ENCODE measurements around the gene AGBL4. TPM values are rescaled to one million over a fixed set of nuclear protein-coding genes. Genes with fewer than 3 reads are reported as not detected.

Gene AGBL4
- total and polyA plus RNA-seq, 2 of the 13 experiments (the other 11 are each of a cell fraction or from before 2014, with no cell fraction given): not detected

- TF ChIP-seq TCF12 (IDR thresholded peaks at IDR 0.05) (no peak), TCF12 (CRISPR knock-in tag; IDR thresholded peaks at IDR 0.05) (no peak), ZNF576 (CRISPR knock-in tag; IDR thresholded peaks at IDR 0.05) (no peak), FOXP1 (IDR thresholded peaks at IDR 0.05) (no peak), FOXP1 (CRISPR knock-in tag; IDR thresholded peaks at IDR 0.05) (no peak), ZNF354B (CRISPR knock-in tag; IDR thresholded peaks at IDR 0.05) (no peak), ZSCAN31 (CRISPR knock-in tag; IDR thresholded peaks at IDR 0.05; ENCODE audit: low read depth) (no peak), ARNT2 (CRISPR knock-in tag; IDR thresholded peaks at IDR 0.05; ENCODE audit: low read depth) (no peak), CREM (IDR thresholded peaks at IDR 0.05) (no peak), CREM (CRISPR knock-in tag; IDR thresholded peaks at IDR 0.05) (no peak)
Observed at GRCh38 chr1:49526672-49527071, 497.1 kb downstream of the AGBL4 start (continued).

- BruUV-seq (replicated peaks): no TSS peak
- DNase-seq (ENCODE audit: low spot score): no peak
- no peaks in the 10 kb centered on the region for H3K79me2 ChIP-seq (ENCODE audit: insufficient read depth, low read length)
- CTCF ChIA-PET (ENCODE audit: low intra/inter-chr PET ratio, low total read pairs): no interaction called here
- in situ Hi-C loops (cut with HindIII; ENCODE audit: extremely low pct_ligation_motif_present, low pct_unique_long_range_greater_than_20kb) (no loop called here), intact Hi-C loops (cut with micrococcal nuclease; ENCODE audit: unreplicated experiment) (no loop called here)
- H3K4me3 ChIP-seq (replicated peaks in 1 of 3; ENCODE audit: insufficient read depth in 1 of 3, low read depth in 2 of 3, low read length in 3 of 3): no peak overlapping the region
- WGBS (ENCODE audit: low lambda C conversion rate): 40% methylated on average over 1 of the region's 1 CpG
- TF ChIP-seq CREB1 (IDR thresholded peaks at IDR 0.05) (peak; percentile 67), CREB1 (CRISPR knock-in tag; IDR thresholded peaks at IDR 0.05) (no peak), PCBP1 (IDR thresholded peaks at IDR 0.05; ENCODE audit: borderline replicate concordance, low read depth, low read length) (no peak), ZIK1 (CRISPR knock-in tag; IDR thresholded peaks at IDR 0.05; ENCODE audit: borderline replicate concordance, low read depth) (no peak)
- TF ChIP-seq, protein P1, sequence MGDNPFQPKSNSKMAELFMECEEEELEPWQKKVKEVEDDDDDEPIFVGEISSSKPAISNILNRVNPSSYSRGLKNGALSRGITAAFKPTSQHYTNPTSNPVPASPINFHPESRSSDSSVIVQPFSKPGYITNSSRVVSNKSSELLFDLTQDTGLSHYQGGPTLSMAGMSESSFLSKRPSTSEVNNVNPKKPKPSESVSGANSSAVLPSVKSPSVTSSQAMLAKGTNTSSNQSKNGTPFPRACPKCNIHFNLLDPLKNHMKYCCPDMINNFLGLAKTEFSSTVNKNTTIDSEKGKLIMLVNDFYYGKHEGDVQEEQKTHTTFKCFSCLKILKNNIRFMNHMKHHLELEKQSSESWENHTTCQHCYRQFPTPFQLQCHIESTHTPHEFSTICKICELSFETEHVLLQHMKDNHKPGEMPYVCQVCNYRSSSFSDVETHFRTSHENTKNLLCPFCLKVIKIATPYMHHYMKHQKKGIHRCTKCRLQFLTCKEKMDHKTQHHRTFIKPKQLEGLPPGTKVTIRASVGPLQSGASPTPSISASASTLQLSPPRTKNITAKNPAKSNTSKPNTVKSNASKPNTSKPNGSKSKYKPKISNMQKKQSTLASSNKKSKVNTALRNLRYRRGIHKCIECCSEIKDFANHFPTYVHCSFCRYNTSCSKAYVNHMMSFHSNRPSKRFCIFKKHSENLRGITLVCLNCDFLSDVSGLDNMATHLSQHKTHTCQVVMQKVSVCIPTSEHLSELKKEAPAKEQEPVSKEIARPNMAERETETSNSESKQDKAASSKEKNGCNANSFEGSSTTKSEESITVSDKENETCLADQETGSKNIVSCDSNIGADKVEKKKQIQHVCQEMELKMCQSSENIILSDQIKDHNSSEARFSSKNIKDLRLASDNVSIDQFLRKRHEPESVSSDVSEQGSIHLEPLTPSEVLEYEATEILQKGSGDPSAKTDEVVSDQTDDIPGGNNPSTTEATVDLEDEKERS (CRISPR knock-in tag; IDR thresholded peaks at IDR 0.05): no peak
- H3K4me1 ChIP-seq (ENCODE audit: insufficient read depth, low read length): no peaks in the 10 kb centered on the region
- no peak overlapping the region for H3K4me2 ChIP-seq (ENCODE audit: low read depth, low read length)
- H3K9me3 ChIP-seq (ENCODE audit: low read length): peaks cover 88% of the 10 kb centered on the region
- H2AFZ ChIP-seq (ENCODE audit: low read length): no peak overlapping the region
- H3K36me3 ChIP-seq (replicated peaks in 1 of 2; ENCODE audit: control insufficient read depth in 1 of 2, insufficient read depth in 2 of 2, low read length in 2 of 2): no peaks in the 10 kb centered on the region
- no peak for FAIRE-seq
- H3K27ac ChIP-seq (ENCODE audit: extremely low read length, insufficient read depth, low read length): no peak overlapping the region
- no peaks in the 10 kb centered on the region for H3K27me3 ChIP-seq (ENCODE audit: control insufficient read depth in 1 of 2, insufficient read depth in 2 of 2, low read length in 2 of 2)
- no peak overlapping the region for H3K9ac ChIP-seq (ENCODE audit: insufficient read depth, low read depth, low read length)
- POLR2A ChIA-PET: no interaction called here
- no peak for ATAC-seq
- no peaks in the 10 kb centered on the region for H4K20me1 ChIP-seq (ENCODE audit: insufficient read depth, low read length)
Observed at GRCh38 chr1:49523764-49524163, 500.0 kb downstream of the AGBL4 start.
